Measurements from ENCODE around the gene MAGI2.

DNA sequence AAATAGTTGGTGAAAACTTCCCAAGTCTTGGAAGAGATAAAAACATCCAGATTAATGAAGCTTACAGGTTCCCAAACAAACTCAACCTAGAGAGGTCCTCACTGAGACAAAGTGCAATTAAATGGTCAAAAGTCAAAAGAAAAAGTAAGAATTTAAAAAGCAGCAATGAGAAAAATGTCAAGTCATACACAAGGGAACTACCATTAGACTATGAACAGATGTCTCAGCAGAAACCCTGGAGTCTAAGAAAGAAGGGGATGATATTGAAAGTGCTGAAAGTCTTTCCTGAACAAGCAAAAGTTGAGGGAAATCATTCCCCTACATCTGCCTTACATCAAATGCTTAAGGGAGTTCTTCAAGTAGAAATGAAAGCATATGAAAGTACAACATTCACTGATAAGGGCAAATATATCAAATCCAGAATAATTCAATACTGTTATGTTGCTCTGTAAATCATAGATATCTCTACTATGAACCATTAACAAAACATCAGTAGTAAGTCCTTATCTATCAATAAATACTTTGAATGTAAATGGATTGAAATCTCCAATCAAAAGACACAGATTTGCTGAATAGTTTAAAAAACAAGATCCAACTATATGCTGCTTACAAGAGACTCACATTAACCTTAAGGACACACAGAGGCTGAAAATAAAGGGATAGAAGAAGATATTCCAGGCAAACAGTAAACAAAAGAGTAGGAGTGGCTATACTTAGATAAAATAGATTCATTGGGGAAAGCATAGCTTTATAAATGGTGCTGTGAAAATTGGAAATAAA lies 1205.4 kb downstream of the MAGI2 start:
- TF ChIP-seq CTCF (conservative IDR thresholded peaks at IDR 0.05; ENCODE audit: low read length) (no peak), EZH2phosphoT487 (IDR thresholded peaks at IDR 0.05; ENCODE audit: borderline replicate concordance) (no peak)

Measured in Loucy (cell line).